ENCODE data around the gene MAPK8IP3. TPM values are rescaled to one million over a fixed set of nuclear protein-coding genes. Genes with fewer than 3 reads are reported as not detected.

The MAPK8IP3 gene
- polyA plus RNA-seq, 1 donor (not counting 4 experiments of a cell fraction or from before 2014, with no cell fraction given) = 11.7 TPM

DNA sequence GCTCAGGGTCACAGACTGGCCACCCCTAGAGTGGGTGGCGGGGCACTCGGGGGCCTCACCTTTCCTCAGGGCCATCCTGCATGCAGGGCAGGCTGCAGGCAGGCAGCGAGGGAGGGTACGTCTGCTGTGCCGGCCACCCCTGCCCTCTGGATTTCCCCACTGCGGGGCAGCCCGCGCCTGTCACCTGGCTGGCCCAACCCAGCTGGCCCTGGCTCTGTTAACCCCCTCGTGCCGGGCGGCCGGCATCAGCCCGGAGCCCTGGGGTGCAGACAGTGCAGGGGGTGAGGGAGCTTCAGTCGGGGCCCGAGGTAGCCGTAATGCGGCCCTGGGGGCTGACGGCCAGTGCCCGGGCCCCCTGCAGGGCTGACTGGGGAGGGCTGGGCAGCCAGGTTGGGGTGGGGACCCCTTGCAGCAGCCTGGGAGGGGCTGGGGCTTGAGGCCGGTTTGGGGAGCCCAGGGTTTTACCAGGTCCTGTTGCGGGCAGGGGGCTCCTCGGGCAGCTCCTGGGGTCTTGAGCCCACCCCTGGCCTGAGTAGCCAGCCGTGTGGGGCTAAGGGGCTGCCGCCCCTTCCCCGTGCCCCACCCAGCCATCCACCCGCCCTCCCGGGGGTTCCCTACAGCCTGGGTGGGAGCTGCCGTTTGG, 87.7 kb downstream of the MAPK8IP3 start, which contains the start of gene IGFALS:
Gene IGFALS (minus strand): TSS at position 128 of the 643 bp plus-strand sequence. CDS start 53 bp downstream, at position 75.
- dilution Hi-C loops (cut with MboI; ENCODE audit: extremely low pct_ligation_motif_present, low sequenced_read_pairs) = no loop called here
- no peak within 1 kb of the TSS for H3K4me2 ChIP-seq (ENCODE audit: control insufficient read depth, extremely low read depth, insufficient read depth, low read depth, low read length)
- no peak within 1 kb of the TSS for H2AFZ ChIP-seq (ENCODE audit: control insufficient read depth, low read length)
- H3K9me1 ChIP-seq (ENCODE audit: control insufficient read depth, extremely low read depth, insufficient read depth, low read length) = no peaks in the 10 kb centered on the region
- no peaks in the 10 kb centered on the region for H3K36me3 ChIP-seq (ENCODE audit: control insufficient read depth in 2 of 2, extremely low read depth in 1 of 2, insufficient read depth in 2 of 2, low read length in 2 of 2)
- TF ChIP-seq, protein P1, sequence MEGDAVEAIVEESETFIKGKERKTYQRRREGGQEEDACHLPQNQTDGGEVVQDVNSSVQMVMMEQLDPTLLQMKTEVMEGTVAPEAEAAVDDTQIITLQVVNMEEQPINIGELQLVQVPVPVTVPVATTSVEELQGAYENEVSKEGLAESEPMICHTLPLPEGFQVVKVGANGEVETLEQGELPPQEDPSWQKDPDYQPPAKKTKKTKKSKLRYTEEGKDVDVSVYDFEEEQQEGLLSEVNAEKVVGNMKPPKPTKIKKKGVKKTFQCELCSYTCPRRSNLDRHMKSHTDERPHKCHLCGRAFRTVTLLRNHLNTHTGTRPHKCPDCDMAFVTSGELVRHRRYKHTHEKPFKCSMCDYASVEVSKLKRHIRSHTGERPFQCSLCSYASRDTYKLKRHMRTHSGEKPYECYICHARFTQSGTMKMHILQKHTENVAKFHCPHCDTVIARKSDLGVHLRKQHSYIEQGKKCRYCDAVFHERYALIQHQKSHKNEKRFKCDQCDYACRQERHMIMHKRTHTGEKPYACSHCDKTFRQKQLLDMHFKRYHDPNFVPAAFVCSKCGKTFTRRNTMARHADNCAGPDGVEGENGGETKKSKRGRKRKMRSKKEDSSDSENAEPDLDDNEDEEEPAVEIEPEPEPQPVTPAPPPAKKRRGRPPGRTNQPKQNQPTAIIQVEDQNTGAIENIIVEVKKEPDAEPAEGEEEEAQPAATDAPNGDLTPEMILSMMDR (optimal IDR thresholded peaks at IDR 0.05 in 1 of 3, IDR thresholded peaks at IDR 0.05 in 1 of 3, conservative IDR thresholded peaks at IDR 0.05 in 1 of 3; ENCODE audit: extremely low read depth in 1 of 3, insufficient read depth in 2 of 3, low read length in 3 of 3) = no peak
- TF ChIP-seq EZH2 (IDR thresholded peaks at IDR 0.05; ENCODE audit: low read length) = no peak
- peaks cover 7% of the 10 kb centered on the region for H3K4me1 ChIP-seq (ENCODE audit: control insufficient read depth, extremely low read depth, insufficient read depth, low read length)
- no peaks in the 10 kb centered on the region for H3K27me3 ChIP-seq (ENCODE audit: control insufficient read depth, extremely low read depth, insufficient read depth, low read length)
- H3K9me3 ChIP-seq (ENCODE audit: control insufficient read depth, low read depth, low read length) = peaks cover 2% of the 10 kb centered on the region
- no peaks in the 10 kb centered on the region for H3K79me2 ChIP-seq (ENCODE audit: control insufficient read depth, insufficient read depth, low read length)
- no peak within 1 kb of the TSS for H3K27ac ChIP-seq (ENCODE audit: control insufficient read depth, insufficient read depth, low read length)
- DNase-seq (ENCODE audit: low read depth, low spot score) (no peak), FAIRE-seq (no peak)
- H3K4me3 ChIP-seq (ENCODE audit: control insufficient read depth in 2 of 3, extremely low read depth in 1 of 3, insufficient read depth in 2 of 3, low read depth in 1 of 3, low read length in 3 of 3) = no peak within 1 kb of the TSS
- H3K9ac ChIP-seq (ENCODE audit: control insufficient read depth, extremely low read depth, insufficient read depth, low read length) = no peak within 1 kb of the TSS
- H4K20me1 ChIP-seq (ENCODE audit: control insufficient read depth, extremely low read depth, insufficient read depth, low read length) = peaks cover 3% of the 10 kb centered on the region

GRCh38 chr16:1794221-1794871, 88.4 kb downstream of the MAPK8IP3 start:
- Histone ChIP-seq H3K9ac (ENCODE audit: control insufficient read depth, extremely low read depth, insufficient read depth, low read length) (no peak overlapping the region), H2AFZ (ENCODE audit: control insufficient read depth, low read length) (no peak overlapping the region), H3K9me3 (ENCODE audit: control insufficient read depth, low read depth, low read length) (peaks cover 2% of the 10 kb centered on the region), H3K27ac (ENCODE audit: control insufficient read depth, insufficient read depth, low read length) (no peak overlapping the region), H3K4me1 (ENCODE audit: control insufficient read depth, extremely low read depth, insufficient read depth, low read length) (peaks cover under 1% of the 10 kb centered on the region), H3K9me1 (ENCODE audit: control insufficient read depth, extremely low read depth, insufficient read depth, low read length) (no peaks in the 10 kb centered on the region), H3K36me3 (ENCODE audit: control insufficient read depth in 2 of 2, extremely low read depth in 1 of 2, insufficient read depth in 2 of 2, low read length in 2 of 2) (no peaks in the 10 kb centered on the region), H3K79me2 (ENCODE audit: control insufficient read depth, insufficient read depth, low read length) (no peaks in the 10 kb centered on the region), H4K20me1 (ENCODE audit: control insufficient read depth, extremely low read depth, insufficient read depth, low read length) (no peaks in the 10 kb centered on the region), H3K4me2 (ENCODE audit: control insufficient read depth, extremely low read depth, insufficient read depth, low read depth, low read length) (no peak overlapping the region), H3K4me3 (ENCODE audit: control insufficient read depth in 2 of 3, extremely low read depth in 1 of 3, insufficient read depth in 2 of 3, low read depth in 1 of 3, low read length in 3 of 3) (no peak overlapping the region), H3K27me3 (ENCODE audit: control insufficient read depth, extremely low read depth, insufficient read depth, low read length) (no peaks in the 10 kb centered on the region)
- TF ChIP-seq, protein P1 (optimal IDR thresholded peaks at IDR 0.05 in 1 of 3, IDR thresholded peaks at IDR 0.05 in 1 of 3, conservative IDR thresholded peaks at IDR 0.05 in 1 of 3; ENCODE audit: extremely low read depth in 1 of 3, insufficient read depth in 2 of 3, low read length in 3 of 3) = no peak
- TF ChIP-seq EZH2 (IDR thresholded peaks at IDR 0.05; ENCODE audit: low read length) = no peak
- FAIRE-seq (no peak), DNase-seq (ENCODE audit: low read depth, low spot score) (no peak)
- dilution Hi-C loops (cut with MboI; ENCODE audit: extremely low pct_ligation_motif_present, low sequenced_read_pairs) = no loop called here

Measured in keratinocyte (primary cell).